Uterus (tissue), 4 donors: ENCODE data around the gene ZNF254. TPM values are rescaled to one million over a fixed set of nuclear protein-coding genes. Genes with fewer than 3 reads are reported as not detected.

ENCODE experiments used
- DNase-seq, 2 donors: peaks; one replicate each; pipeline ENCODE4 v3.0.0-alpha.2; 2019 to 2020
- H3K27ac ChIP-seq, 2 donors: fragments of 200-600 bp; sonication (generic); 1 replicate in 1 of 2; 2 replicates in 1 of 2; pipeline ENCODE4 v1.5.1; 2016 to 2018
- H3K27me3 ChIP-seq, 2 donors: fragments of 200-600 bp; sonication (generic); one replicate each; pipeline ENCODE4 v1.5.1; 2018 to 2019; ENCODE audit warnings: control low read depth in 1 of 2
- H3K36me3 ChIP-seq, 2 donors: fragments of 200-600 bp; sonication (generic); one replicate each; pipeline ENCODE4 v1.5.1; 2019; ENCODE audit warnings: control low read depth in 1 of 2
- H3K4me1 ChIP-seq, 2 donors: fragments of 200-600 bp; sonication (generic); one replicate each; pipeline ENCODE4 v1.5.1; 2018 to 2019; ENCODE audit warnings: control low read depth in 1 of 2
- H3K4me3 ChIP-seq, 2 donors: fragments of 200-600 bp; sonication (generic); 1 replicate in 1 of 2; 2 replicates in 1 of 2; pipeline ENCODE4 v1.5.1; 2018 to 2019; ENCODE audit warnings: mild to moderate bottlenecking in 1 of 2
- H3K9me3 ChIP-seq, 2 donors: fragments of 200-600 bp; sonication (generic); one replicate each; pipeline ENCODE4 v1.5.1; 2019; ENCODE audit warnings: control low read depth in 1 of 2
- CTCF ChIP-seq, 4 experiments: fragments of 200-600 bp in 2 of 4; fragments of 450-650 bp in 2 of 4; sonication (generic) in 2 of 4; IDR thresholded peaks; one replicate each; pipeline ENCODE4 v1.5.1; 2016 to 2019; ENCODE audit warnings: antibody characterized with exemption in 4 of 4, mild to moderate bottlenecking in 2 of 4, moderate library complexity in 1 of 4
- POLR2A ChIP-seq, 2 donors: fragments of 450-650 bp; IDR thresholded peaks; one replicate each; pipeline ENCODE4 v1.6.1; 2016; ENCODE audit warnings: antibody characterized with exemption in 2 of 2, mild to moderate bottlenecking in 1 of 2, moderate library complexity in 1 of 2
- intact Hi-C: fragments of 100-400 bp; cut with DNase I; formaldehyde crosslinking; loops from one replicate; pipeline ENCODE4 v1.15.1; 2023; ENCODE audit warnings: low total_unique reads
- total RNA-seq, 4 donors: library from RNA; depleted of rRNA in 3 of 4; stranded (reverse); fragments of >200 nt in 3 of 4; gene quantifications; one replicate each; pipeline versions ENCODE4 v1.1.0 to v1.2.4, GENCODE V29; 2014 to 2023
- donor health status: DM: yes; HTN: yes; CAD: no.

ZNF254 gene
- total RNA-seq, 4 donors from 2014 or later: 25.6 to 73.2 (median 33.5) TPM

- Histone ChIP-seq H3K27ac (no peak overlapping the region), H3K27me3 (no peaks in the 10 kb centered on the region), H3K4me1 (no peaks in the 10 kb centered on the region), H3K36me3 (no peaks in the 10 kb centered on the region), H3K9me3 (no peaks in the 10 kb centered on the region), H3K4me3 (no peak overlapping the region)
- DNase-seq: no peak
- TF ChIP-seq CTCF (IDR thresholded peaks at IDR 0.05) (no peak), POLR2A (IDR thresholded peaks at IDR 0.05) (no peak)
- intact Hi-C loops: no loop called here
Observed at GRCh38 chr19:24049537-24049936, 37.5 kb upstream of the ZNF254 start.

GRCh38 chr19:24051516-24051915 is 35.5 kb upstream of the ZNF254 start:
- no peaks in the 10 kb centered on the region for H3K36me3 ChIP-seq
- no peak overlapping the region for H3K4me3 ChIP-seq
- H3K27me3 ChIP-seq: no peaks in the 10 kb centered on the region
- DNase-seq: no peak
- no peaks in the 10 kb centered on the region for H3K4me1 ChIP-seq
- TF ChIP-seq CTCF (IDR thresholded peaks at IDR 0.05) (no peak), POLR2A (IDR thresholded peaks at IDR 0.05) (no peak)
- intact Hi-C loops: no loop called here
- no peaks in the 10 kb centered on the region for H3K9me3 ChIP-seq
- H3K27ac ChIP-seq: no peak overlapping the region

GRCh38 chr19:24052811-24053210 is 34.2 kb upstream of the ZNF254 start:
- Histone ChIP-seq H3K4me3 (no peak overlapping the region), H3K4me1 (no peaks in the 10 kb centered on the region), H3K27me3 (no peaks in the 10 kb centered on the region), H3K36me3 (no peaks in the 10 kb centered on the region), H3K27ac (no peak overlapping the region), H3K9me3 (no peaks in the 10 kb centered on the region)
- no peak for DNase-seq
- no peak for TF ChIP-seq POLR2A (IDR thresholded peaks at IDR 0.05)
- no peak for TF ChIP-seq CTCF (IDR thresholded peaks at IDR 0.05)
- intact Hi-C loops: no loop called here

- no peaks in the 10 kb centered on the region for H3K9me3 ChIP-seq
- no peak for DNase-seq
- H3K27me3 ChIP-seq: no peaks in the 10 kb centered on the region
- intact Hi-C loops: no loop called here
- H3K36me3 ChIP-seq: no peaks in the 10 kb centered on the region
- H3K4me3 ChIP-seq: no peak overlapping the region
- no peaks in the 10 kb centered on the region for H3K4me1 ChIP-seq
- TF ChIP-seq CTCF (IDR thresholded peaks at IDR 0.05): no peak
- TF ChIP-seq POLR2A (IDR thresholded peaks at IDR 0.05): no peak
- no peak overlapping the region for H3K27ac ChIP-seq
Observed at GRCh38 chr19:24053601-24054000, 33.4 kb upstream of the ZNF254 start.

GRCh38 chr19:24054044-24054935 is 32.7 kb upstream of the ZNF254 start:
- TF ChIP-seq CTCF (IDR thresholded peaks at IDR 0.05): no peak
- TF ChIP-seq POLR2A (IDR thresholded peaks at IDR 0.05): no peak
- Histone ChIP-seq H3K4me3 (no peak overlapping the region), H3K27ac (no peak overlapping the region), H3K36me3 (no peaks in the 10 kb centered on the region), H3K9me3 (no peaks in the 10 kb centered on the region), H3K4me1 (no peaks in the 10 kb centered on the region), H3K27me3 (no peaks in the 10 kb centered on the region)
- intact Hi-C loops: no loop called here
- DNase-seq: no peak
